GM11168 (cell line): Measurements from ENCODE around the gene PRKN.

Experiments
- in situ Hi-C: fragments of 300-500 bp; cut with MboI; formaldehyde crosslinking; loops from one replicate; pipeline ENCODE4 v1.12.0; 2022; ENCODE audit warnings: low sequenced_read_pairs; ENCODE audit not compliant: unreplicated experiment

PRKN gene

DNA sequence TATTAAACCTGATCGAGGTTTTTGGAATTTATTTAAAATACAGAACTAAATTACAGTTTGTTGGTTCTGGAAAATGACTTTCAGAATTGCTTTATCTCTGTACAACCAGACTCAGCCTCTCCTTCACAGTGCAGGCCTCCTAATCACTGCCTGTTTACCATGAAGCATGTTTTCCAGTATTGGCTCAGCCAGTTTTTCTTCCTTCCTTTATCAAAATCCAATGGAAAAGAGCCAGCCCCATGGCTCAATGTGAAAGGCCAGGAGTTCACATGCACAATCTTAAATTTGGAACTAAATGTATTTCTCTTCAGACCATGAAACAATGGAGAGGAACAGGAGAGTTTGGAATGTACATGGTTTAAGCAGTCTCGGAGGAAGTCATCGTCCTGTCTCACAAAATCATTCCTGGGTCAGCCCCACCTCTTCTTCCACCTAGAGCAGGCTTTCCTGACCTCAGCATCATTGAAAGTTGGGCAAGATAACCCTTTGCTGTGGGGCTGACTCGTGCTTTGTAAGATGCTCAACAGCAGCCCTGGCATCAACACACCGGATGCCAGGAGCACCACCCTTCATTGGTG, 772.8 kb downstream of the PRKN start:
- in situ Hi-C loops = no loop called here

DNA sequence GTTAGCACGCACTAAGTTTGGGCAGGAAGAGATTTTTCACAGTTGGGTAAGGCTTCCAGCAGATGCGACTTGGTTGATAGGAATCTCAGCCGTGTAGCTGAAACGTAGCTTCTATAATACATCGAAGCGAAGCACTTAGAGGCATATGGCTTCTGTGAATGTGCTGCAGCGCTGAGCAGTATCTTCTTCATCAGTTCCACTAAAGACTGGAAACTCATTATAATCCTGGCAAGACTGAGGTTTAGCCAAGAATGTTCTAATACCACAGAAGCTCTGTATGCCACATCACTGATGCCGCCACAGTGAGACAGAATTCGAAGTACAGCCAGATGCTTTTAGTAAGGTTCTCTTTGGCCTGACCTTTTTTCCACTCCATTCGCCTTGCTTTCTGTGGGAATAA, 773.5 kb downstream of the PRKN start:
- in situ Hi-C loops = no loop called here

- in situ Hi-C loops = no loop called here
Measured at GRCh38 chr6:161951126-161951525, 776.4 kb downstream of the PRKN start.

DNA sequence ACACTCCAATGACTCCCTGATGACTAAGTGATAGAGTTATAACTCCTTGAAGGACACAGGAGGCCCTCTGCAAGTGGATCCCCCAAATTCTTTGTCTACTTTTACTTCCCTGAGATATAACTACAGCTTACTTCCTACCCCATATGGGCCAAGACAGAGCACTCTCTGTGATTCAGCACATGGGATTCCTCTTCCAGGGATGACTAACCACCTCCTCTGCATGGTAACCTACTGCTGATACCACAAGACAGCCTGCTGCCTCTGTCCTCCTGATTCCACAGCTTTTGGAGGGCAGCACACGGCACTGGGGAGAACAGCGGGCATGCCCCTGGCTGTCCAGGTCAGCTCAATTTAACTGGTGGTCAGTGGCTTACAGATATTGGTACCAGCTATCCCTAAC, 778.0 kb downstream of the PRKN start:
- in situ Hi-C loops = no loop called here

DNA sequence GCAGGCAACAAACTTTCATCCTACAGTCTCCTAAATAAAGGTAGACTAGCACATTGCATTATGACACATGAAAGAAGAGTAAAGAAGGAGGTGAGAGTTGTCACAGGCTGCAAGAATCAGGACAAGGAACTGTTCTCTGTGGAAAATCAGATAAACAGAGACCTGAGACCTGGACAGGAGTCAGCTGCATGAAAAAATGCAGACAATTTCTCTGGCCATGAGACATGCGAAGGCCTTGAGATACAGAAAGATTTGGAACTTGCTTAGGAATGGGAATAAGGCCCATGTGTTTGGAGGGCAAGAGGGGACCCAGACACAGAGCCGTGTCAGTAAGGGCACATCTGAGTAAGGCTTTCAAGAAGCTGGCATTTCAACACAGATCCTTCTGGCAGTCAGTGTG, 779.1 kb downstream of the PRKN start:
- in situ Hi-C loops = no loop called here

DNA sequence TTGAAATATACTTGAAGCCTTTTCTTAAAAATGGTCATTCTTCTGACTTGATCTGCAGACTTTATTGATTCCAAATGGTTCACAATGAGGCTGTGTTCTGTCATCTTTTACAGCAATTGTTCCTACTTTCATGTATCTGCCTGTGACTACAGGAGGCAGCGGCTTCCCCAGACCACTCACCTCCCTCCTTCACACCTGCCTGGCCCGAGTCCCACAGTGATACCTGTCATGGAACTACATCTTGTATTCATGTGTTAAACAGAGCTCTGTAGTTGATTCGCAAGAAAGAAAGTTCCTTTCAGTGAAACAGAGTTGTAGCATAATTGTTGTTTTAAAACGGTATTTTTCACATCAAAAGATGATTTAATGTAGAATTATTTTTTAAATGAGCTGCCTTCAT, 780.2 kb downstream of the PRKN start:
- in situ Hi-C loops = no loop called here

DNA sequence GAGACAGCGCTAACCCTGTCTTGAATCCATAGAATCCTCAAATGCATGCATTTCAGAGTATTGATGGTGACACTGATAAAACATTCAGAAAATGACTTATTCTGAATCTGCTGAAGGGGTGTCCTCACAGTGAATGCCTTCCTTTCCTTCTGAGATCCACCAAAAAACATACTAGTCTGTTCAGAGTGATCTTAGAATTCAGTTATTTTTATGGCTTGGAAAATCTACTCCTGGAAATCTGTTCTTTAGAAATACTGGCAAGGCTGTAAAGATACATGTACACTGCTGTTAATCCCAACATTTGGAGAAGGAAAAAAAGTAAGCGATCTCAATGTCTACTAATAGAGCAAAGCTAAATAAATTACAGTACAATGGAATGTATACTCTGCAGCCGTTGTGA, 781.1 kb downstream of the PRKN start:
- in situ Hi-C loops = no loop called here

GRCh38 chr6:161943561-161943960, 784.0 kb downstream of the PRKN start:
- in situ Hi-C loops = no loop called here

- in situ Hi-C loops = no loop called here
Measured at GRCh38 chr6:161941565-161941964, 786.0 kb downstream of the PRKN start.

- in situ Hi-C loops = no loop called here
Measured at GRCh38 chr6:161940519-161940918, 787.0 kb downstream of the PRKN start.

DNA sequence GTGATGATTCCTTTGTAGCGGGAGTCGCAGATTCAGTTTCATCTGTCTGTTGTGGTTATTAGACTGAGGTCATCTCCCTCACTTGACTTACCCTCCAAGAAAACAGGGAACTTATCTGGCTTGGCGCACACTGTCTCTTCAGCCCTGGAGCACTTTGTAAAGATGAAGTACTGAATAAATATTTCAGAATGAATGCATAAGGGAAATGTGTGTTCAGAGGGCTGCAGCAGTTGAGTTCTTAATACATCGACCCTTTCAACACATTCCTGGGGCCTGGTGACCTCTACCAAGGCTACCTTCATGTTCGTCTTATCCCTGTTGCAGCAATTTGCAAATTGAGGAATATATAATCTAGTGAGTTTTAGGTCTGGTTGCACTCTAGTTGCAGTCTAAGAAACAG, 801.2 kb downstream of the PRKN start:
- in situ Hi-C loops = no loop called here

- in situ Hi-C loops = no loop called here
Measured at GRCh38 chr6:161924516-161925116, 803.0 kb downstream of the PRKN start.

DNA sequence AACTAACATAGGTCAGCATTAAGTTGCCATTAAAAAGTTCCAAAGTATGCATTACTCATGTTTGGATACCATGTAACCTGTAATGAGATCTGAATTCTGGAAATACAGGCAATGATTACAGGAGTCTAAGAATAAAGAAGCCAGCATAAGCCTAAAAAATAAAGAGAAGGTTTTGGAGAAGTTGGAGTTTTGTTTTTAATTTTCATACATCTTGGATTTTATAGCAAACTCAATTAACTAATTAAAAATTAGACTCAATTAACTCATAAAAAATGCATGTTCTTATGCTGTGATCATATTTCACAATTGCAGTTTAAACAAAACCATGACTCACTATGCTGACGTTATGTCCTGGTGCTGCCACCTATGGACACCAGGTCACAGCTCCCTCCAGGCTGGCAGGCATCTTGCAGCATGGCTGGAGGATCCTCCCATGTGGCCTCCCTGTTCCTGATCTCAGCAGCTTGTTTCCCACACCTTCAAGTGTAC, 804.9 kb downstream of the PRKN start:
- in situ Hi-C loops = no loop called here

DNA sequence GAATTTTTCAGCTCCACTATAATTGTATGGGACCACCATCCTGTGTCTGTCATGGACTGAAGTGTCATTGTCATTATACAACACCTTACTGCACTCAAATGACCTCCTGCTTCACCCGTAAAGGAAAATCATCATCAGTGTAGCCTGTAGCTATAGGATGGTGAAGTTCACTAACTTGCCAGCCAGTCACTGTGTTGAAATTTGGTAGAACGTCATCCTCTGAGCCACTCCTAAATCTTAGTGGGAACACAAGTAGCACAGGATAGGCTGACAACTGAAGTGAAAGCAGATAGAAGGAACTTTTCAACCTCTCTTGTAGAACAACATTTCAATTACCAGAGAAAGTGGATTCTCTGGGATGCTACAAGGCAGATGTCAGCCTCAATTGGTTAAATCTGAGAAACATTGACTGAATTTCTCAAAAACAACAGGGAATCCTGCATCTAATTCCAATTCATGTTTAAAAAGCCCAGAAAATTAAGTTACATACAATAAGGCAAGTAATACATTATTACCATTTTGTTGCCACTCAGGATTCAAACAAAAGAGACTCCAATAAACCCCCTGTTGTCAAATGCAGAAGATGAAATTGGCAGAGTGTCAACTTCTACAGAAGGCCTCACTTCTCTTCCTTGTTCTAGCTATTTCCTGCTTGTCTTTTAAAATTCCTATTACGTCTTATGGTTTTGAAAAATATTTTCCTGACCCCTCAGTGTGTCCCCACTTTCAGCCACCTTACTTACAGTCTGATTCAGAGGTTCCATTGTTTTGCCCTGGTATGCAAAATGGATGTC, 805.8 kb downstream of the PRKN start:
- in situ Hi-C loops = no loop called here

DNA sequence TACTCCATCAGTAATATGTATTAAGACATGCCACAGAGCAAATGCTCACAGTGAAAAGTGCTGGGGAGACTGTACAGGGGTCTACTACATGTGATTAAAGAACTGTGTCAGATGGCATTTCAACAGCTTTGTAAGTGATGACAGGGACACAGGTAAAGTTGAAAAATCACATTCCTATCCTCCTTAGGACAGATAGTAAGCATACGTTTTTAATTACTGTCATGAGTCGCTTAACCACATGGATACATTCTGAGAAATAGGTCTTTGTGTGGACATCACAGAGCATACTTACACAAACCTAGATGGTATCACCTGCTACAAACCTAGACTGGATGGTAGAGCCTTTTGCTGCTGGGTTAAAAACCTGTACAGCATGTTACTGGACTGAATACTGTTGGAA, 807.9 kb downstream of the PRKN start:
- in situ Hi-C loops = no loop called here

DNA sequence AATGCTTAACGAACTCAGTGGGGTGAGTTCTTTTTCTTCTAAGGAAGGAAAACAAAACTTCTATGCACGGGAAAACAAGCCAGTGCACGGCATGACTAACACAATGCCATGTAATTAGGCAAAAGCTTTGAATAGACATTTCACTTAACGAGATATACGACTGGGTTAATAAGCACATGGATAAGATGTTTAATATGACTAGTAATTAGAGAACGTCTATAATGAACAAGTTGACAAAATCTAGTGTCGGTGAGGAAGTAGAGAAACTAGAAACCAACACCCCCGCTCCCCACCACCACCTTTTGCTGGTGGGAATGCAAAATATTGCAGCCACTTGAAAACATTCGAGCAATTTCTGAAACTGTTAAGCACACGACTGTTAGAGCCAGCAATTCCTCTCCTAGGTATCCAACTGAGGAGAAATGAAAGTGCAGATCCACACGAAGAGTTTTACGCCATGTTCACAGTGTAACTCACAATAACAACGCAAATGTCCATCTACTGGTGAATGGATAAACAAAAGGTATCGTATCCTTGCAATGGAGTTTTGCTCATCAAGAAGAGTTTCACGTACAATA, 808.8 kb downstream of the PRKN start:
- in situ Hi-C loops = no loop called here

- in situ Hi-C loops = no loop called here
Measured at GRCh38 chr6:161918109-161918531, 809.4 kb downstream of the PRKN start.

GRCh38 chr6:161917645-161918044, 809.9 kb downstream of the PRKN start:
- in situ Hi-C loops = no loop called here

GRCh38 chr6:161915456-161915964, 812.1 kb downstream of the PRKN start:
- in situ Hi-C loops = no loop called here

DNA sequence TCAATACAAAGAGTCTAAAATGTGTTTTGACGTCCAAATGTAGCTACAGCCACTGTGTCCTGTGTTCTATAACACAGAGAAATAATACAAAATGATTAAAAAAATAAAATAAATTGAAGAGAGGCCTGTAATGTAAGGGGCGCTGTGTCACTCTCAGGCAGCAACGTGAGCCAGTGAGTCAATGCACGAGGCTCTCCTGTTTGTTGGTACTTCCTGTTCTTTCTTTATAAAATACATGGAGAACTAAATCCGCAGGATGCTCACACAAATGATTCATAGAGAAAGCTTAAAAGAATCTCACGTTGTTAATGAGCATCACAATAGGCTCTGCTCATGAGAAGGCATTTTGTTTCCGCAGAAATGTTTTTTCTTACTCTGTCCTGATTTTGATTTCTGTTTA, 818.7 kb downstream of the PRKN start:
- in situ Hi-C loops = no loop called here

GRCh38 chr6:161906571-161906970, 821.0 kb downstream of the PRKN start:
- in situ Hi-C loops = no loop called here
